Hypothalamus (tissue), 51 donors: ENCODE data around the gene RPGRIP1L.

Experiments
- DNase-seq, 51 donors: peaks; one replicate each; lab custom pipeline; 2025; lab: John Stamatoyannopoulos, UW

The RPGRIP1L gene

GRCh38 chr16:53664724-53665345 lies 38.8 kb downstream of the RPGRIP1L start:
- DNase-seq, result no peak

- peak in 1 of 51 donors; percentile 14 for DNase-seq
Observed at GRCh38 chr16:53662072-53662471, 41.6 kb downstream of the RPGRIP1L start.

- DNase-seq, result no peak
Observed at GRCh38 chr16:53654946-53655345, 48.7 kb downstream of the RPGRIP1L start.

GRCh38 chr16:53651357-53651756 lies 52.3 kb downstream of the RPGRIP1L start:
- no peak for DNase-seq

GRCh38 chr16:53646506-53646905 lies 57.2 kb downstream of the RPGRIP1L start:
- DNase-seq, result no peak

- DNase-seq, result no peak
Observed at GRCh38 chr16:53643474-53643873, 60.2 kb downstream of the RPGRIP1L start.

- no peak for DNase-seq
Observed at GRCh38 chr16:53642094-53642493, 61.6 kb downstream of the RPGRIP1L start.

GRCh38 chr16:53636978-53637377 lies 66.7 kb downstream of the RPGRIP1L start:
- DNase-seq, result no peak

GRCh38 chr16:53632526-53632925 lies 71.1 kb downstream of the RPGRIP1L start:
- DNase-seq, result no peak

- no peak for DNase-seq
Observed at GRCh38 chr16:53631236-53632025, 72.2 kb downstream of the RPGRIP1L start.

- no peak for DNase-seq
Observed at GRCh38 chr16:53629607-53630312, 73.9 kb downstream of the RPGRIP1L start.

GRCh38 chr16:53629151-53629550 lies 74.5 kb downstream of the RPGRIP1L start:
- DNase-seq, result no peak

- DNase-seq, result no peak
Observed at GRCh38 chr16:53626811-53627210, 76.8 kb downstream of the RPGRIP1L start.

GRCh38 chr16:53626161-53626560 lies 77.5 kb downstream of the RPGRIP1L start:
- DNase-seq, result no peak

- no peak for DNase-seq
Observed at GRCh38 chr16:53625221-53625620, 78.4 kb downstream of the RPGRIP1L start.

GRCh38 chr16:53622315-53622714 lies 81.3 kb downstream of the RPGRIP1L start:
- no peak for DNase-seq

GRCh38 chr16:53620476-53620875 lies 83.2 kb downstream of the RPGRIP1L start:
- no peak for DNase-seq

GRCh38 chr16:53619235-53619634 lies 84.4 kb downstream of the RPGRIP1L start:
- DNase-seq, result no peak

GRCh38 chr16:53614346-53614745 lies 89.3 kb downstream of the RPGRIP1L start:
- no peak for DNase-seq

- no peak for DNase-seq
Observed at GRCh38 chr16:53612003-53612402, 91.7 kb downstream of the RPGRIP1L start.

- no peak for DNase-seq
Observed at GRCh38 chr16:53611179-53611696, 92.4 kb downstream of the RPGRIP1L start.
